K562 (cell line): ENCODE results near the gene IFT122. TPM values are rescaled to one million over a fixed set of nuclear protein-coding genes. Genes with fewer than 3 reads are reported as not detected.

Source experiments
- BDP1 ChIP-seq: IDR thresholded peaks from 3 replicates; pipeline ENCODE4 v1.6.1; 2011; ENCODE audit not compliant: insufficient read length, insufficient read depth
- CBX1 ChIP-seq: sonication (generic); IDR thresholded peaks from 2 replicates; pipeline ENCODE4 v1.6.1; 2016; ENCODE audit warnings: antibody characterized with exemption, low read depth, mild to moderate bottlenecking
- CREB1 ChIP-seq, 2 experiments: sonication (generic) in 1 of 2; formaldehyde crosslinking in 1 of 2; IDR thresholded peaks; 2 replicates each; pipeline versions ENCODE4 v1.6.1 to v1.8.0; 2012 to 2022; ENCODE audit warnings: inconsistent platforms in 1 of 2, mild to moderate bottlenecking in 1 of 2, missing genetic modification reagents in 1 of 2, moderate library complexity in 1 of 2
- ETV6 ChIP-seq, 3 experiments: fragments of 150-350 bp in 1 of 3; sonication (generic) in 1 of 3; formaldehyde crosslinking in 1 of 3; IDR thresholded peaks; 2 replicates each; pipeline versions ENCODE4 v1.6.1 to v1.8.0; 2014 to 2022; ENCODE audit warnings: borderline replicate concordance in 2 of 3, low read depth in 2 of 3, antibody characterized with exemption in 1 of 3, low read length in 1 of 3, mild to moderate bottlenecking in 1 of 3, missing genetic modification reagents in 1 of 3
- EWSR1 ChIP-seq: fragments of 450-650 bp; IDR thresholded peaks from 2 replicates; pipeline ENCODE4 v1.6.1; 2018; ENCODE audit warnings: borderline replicate concordance, mild to moderate bottlenecking, low read depth, moderate library complexity; ENCODE audit not compliant: partially characterized antibody
- EZH2 ChIP-seq: IDR thresholded peaks from 2 replicates; pipeline ENCODE4 v1.6.1; 2012; ENCODE audit warnings: low read depth, mild to moderate bottlenecking, inconsistent platforms, low read length, borderline replicate concordance
- MAZ ChIP-seq, 2 experiments: fragments of 450-650 bp in 1 of 2; sonication (generic) in 1 of 2; formaldehyde crosslinking; IDR thresholded peaks in 1 of 2; conservative IDR thresholded peaks in 1 of 2; 2 replicates each; pipeline versions ENCODE4 v1.4.0 to v1.5.0; 2020; ENCODE audit warnings: mild to moderate bottlenecking in 1 of 2, missing genetic modification reagents in 1 of 2
- NR1H2 ChIP-seq: sonication (generic); formaldehyde crosslinking; IDR thresholded peaks from 2 replicates; pipeline ENCODE4 v1.4.0; 2020; ENCODE audit warnings: mild to moderate bottlenecking, missing genetic modification reagents
- POLR2G ChIP-seq: fragments of 200-400 bp; formaldehyde crosslinking; IDR thresholded peaks from 2 replicates; pipeline ENCODE4 v1.6.1; 2017; ENCODE audit warnings: low read depth, mild to moderate bottlenecking, antibody characterized with exemption, low read length, moderate library complexity
- RBBP5 ChIP-seq: fragments of 200-600 bp; sonication (generic); IDR thresholded peaks from 2 replicates; pipeline ENCODE4 v1.6.1; 2012; ENCODE audit warnings: borderline replicate concordance, mild to moderate bottlenecking, low read length, control low read depth, inconsistent platforms; ENCODE audit not compliant: insufficient read depth, poor library complexity, severe bottlenecking
- TRIM28 ChIP-seq: fragments of 450-650 bp; IDR thresholded peaks from 2 replicates; pipeline ENCODE4 v1.6.1; 2017
- XRCC3 ChIP-seq: fragments of 450-650 bp; IDR thresholded peaks from 2 replicates; pipeline ENCODE4 v1.6.1; 2017; ENCODE audit warnings: mild to moderate bottlenecking, moderate library complexity
- ZEB2 ChIP-seq: fragments of 450-650 bp; IDR thresholded peaks from 2 replicates; pipeline ENCODE4 v1.6.1; 2016
- ZNF24 ChIP-seq: fragments of 450-650 bp; IDR thresholded peaks from 2 replicates; pipeline ENCODE4 v1.6.1; 2016
- ZNF324 ChIP-seq: fragments of 250-450 bp; sonication (Bioruptor Pico); IDR thresholded peaks from 2 replicates; pipeline ENCODE4 v1.4.0; 2020; ENCODE audit warnings: mild to moderate bottlenecking
- ZNF583 ChIP-seq: fragments of 250-450 bp; sonication (Bioruptor Pico); IDR thresholded peaks from 2 replicates; pipeline ENCODE4 v1.4.0; 2020
- ZNF76 ChIP-seq: fragments of 250-450 bp; sonication (Bioruptor Pico); IDR thresholded peaks from 2 replicates; pipeline ENCODE4 v1.4.0; 2020; ENCODE audit warnings: mild to moderate bottlenecking, moderate library complexity, borderline replicate concordance
- polyA plus RNA-seq, 8 experiments: library from polyadenylated mRNA; depleted of rRNA in 4 of 8; stranded (reverse) in 5 of 8; unstranded in 3 of 8; fragments of >200 nt; fragmentation: Nextera tagmentation in 2 of 8; fragmentation: Illumina TruSeq in 1 of 8; extraction: Ambion mirVana in 2 of 8; extraction: Trizol in 1 of 8; gene quantifications; 2 replicates each; pipeline versions ENCODE4 v1.2.1 to v1.2.3, GENCODE V29; 2011 to 2014; ENCODE audit warnings: inconsistent platforms in 1 of 8, missing spikeins in 1 of 8
- total RNA-seq, 7 experiments: library from RNA; depleted of rRNA in 6 of 7; stranded (reverse); fragments of >200 nt in 6 of 7; fragmentation: Illumina TruSeq in 2 of 7; extraction: Trizol in 2 of 7; gene quantifications; 2 replicates each; pipeline versions ENCODE4 v1.2.1 to v1.2.3, GENCODE V29; 2011 to 2021; ENCODE audit warnings: low replicate concordance in 1 of 7
- TF ChIP-seq, protein P1 (sequence below): sonication (generic); formaldehyde crosslinking; IDR thresholded peaks from 2 replicates; pipeline ENCODE4 v1.8.0; 2022; ENCODE audit warnings: missing genetic modification reagents, mild to moderate bottlenecking, moderate library complexity, borderline replicate concordance
- TF ChIP-seq, protein P2 (sequence below): fragments of 450-650 bp; formaldehyde crosslinking; IDR thresholded peaks from 2 replicates; pipeline ENCODE4 v1.4.0; 2020; ENCODE audit warnings: mild to moderate bottlenecking, moderate library complexity
- TF ChIP-seq, protein P3 (sequence below): fragments of 250-450 bp; sonication (Bioruptor Pico); IDR thresholded peaks from 2 replicates; pipeline ENCODE4 v1.4.0; 2020; ENCODE audit warnings: borderline replicate concordance
- TF ChIP-seq, protein P4 (sequence below): sonication (generic); formaldehyde crosslinking; IDR thresholded peaks from 2 replicates; pipeline ENCODE4 v1.8.0; 2022; ENCODE audit warnings: mild to moderate bottlenecking, missing genetic modification reagents

IFT122 gene
- total and polyA plus RNA-seq, 9 of the 15 experiments (the other 6 are each of a cell fraction or from before 2014, with no cell fraction given): 2.4 to 11.5 (median 7.7) TPM

DNA sequence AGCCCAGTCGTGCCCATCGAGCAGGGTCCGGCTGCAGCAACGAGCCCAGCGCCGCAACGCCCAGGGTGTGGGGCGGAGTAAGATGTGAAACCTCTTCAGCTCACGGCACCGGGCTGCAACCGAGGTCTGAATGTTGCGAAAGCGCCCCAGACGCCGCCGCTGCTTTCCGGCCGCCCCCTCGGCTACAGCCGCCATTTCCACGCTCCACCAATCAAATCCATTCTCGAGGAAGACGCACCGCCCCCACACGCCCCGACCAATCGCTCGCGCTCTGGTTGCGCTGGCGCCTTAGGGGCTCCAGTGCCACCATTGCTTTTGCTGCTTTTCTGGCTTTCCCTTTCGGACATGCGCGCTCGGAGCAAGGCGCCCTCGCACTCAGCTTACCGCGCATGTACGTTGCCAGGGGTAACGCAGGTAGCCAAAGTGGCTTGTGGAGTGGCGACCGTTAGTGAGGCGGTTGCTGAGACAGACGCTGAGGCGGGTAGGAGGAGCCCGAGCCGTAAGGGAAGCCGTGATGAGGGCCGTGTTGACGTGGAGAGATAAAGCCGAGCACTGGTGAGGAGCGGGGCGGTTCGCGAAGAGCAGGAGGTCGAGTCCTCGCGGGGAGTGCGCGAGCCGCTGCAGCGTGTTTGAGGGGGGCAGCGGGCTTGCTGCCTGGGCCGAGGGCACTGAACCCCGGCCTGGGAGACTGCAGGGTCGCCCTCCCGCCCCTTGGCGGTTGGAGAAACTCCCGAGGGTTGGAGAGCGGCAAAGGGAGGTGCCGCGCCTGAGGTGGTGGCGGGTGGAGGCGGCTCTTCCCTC is at the start of gene IFT122, which contains the start of gene MBD4 (continued):
- TF ChIP-seq, protein P1, sequence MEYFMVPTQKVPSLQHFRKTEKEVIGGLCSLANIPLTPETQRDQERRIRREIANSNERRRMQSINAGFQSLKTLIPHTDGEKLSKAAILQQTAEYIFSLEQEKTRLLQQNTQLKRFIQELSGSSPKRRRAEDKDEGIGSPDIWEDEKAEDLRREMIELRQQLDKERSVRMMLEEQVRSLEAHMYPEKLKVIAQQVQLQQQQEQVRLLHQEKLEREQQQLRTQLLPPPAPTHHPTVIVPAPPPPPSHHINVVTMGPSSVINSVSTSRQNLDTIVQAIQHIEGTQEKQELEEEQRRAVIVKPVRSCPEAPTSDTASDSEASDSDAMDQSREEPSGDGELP: peak; percentile 72; the same call in 1 of the 2 replicates
- no peak for TF ChIP-seq ZEB2
- TF ChIP-seq ZNF324 (CRISPR knock-in tag): no peak
- no peak for TF ChIP-seq NR1H2 (CRISPR knock-in tag)
- peak; percentile 96 for TF ChIP-seq POLR2G
- 0 out of 2 replicates have a peak, but pooled peaks have one; percentile 14 for TF ChIP-seq ZNF24
- TF ChIP-seq ETV6 (IDR thresholded peaks at IDR 0.05; ENCODE audit: borderline replicate concordance in 1 of 2, low read depth in 2 of 2, low read length in 1 of 2): no peak
- TF ChIP-seq ETV6 (CRISPR knock-in tag; IDR thresholded peaks at IDR 0.05; ENCODE audit: borderline replicate concordance): no peak
- TF ChIP-seq, protein P2, sequence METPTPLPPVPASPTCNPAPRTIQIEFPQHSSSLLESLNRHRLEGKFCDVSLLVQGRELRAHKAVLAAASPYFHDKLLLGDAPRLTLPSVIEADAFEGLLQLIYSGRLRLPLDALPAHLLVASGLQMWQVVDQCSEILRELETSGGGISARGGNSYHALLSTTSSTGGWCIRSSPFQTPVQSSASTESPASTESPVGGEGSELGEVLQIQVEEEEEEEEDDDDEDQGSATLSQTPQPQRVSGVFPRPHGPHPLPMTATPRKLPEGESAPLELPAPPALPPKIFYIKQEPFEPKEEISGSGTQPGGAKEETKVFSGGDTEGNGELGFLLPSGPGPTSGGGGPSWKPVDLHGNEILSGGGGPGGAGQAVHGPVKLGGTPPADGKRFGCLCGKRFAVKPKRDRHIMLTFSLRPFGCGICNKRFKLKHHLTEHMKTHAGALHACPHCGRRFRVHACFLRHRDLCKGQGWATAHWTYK (CRISPR knock-in tag): 0 out of 2 replicates have a peak, but pooled peaks have one; percentile 63
- no peak for TF ChIP-seq BDP1
- no peak for TF ChIP-seq ZNF583 (CRISPR knock-in tag)
- TF ChIP-seq XRCC3: no peak
- no peak for TF ChIP-seq EZH2
- TF ChIP-seq, protein P3, sequence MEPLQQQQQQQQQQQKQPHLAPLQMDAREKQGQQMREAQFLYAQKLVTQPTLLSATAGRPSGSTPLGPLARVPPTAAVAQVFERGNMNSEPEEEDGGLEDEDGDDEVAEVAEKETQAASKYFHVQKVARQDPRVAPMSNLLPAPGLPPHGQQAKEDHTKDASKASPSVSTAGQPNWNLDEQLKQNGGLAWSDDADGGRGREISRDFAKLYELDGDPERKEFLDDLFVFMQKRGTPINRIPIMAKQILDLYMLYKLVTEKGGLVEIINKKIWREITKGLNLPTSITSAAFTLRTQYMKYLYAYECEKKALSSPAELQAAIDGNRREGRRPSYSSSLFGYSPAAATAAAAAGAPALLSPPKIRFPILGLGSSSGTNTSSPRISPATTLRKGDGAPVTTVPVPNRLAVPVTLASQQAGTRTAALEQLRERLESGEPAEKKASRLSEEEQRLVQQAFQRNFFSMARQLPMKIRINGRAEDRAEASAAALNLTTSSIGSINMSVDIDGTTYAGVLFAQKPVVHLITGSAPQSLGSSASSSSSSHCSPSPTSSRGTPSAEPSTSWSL (CRISPR knock-in tag): no peak
- TF ChIP-seq TRIM28: no peak; the same call in 1 of the 2 replicates
- peak; percentile 52 to 69 for TF ChIP-seq MAZ (CRISPR knock-in tag; conservative IDR thresholded peaks at IDR 0.05 in 1 of 2, IDR thresholded peaks at IDR 0.05 in 1 of 2)
- TF ChIP-seq CBX1: 0 out of 2 replicates have a peak, but pooled peaks have one; percentile 40
- TF ChIP-seq EWSR1: no peak
- TF ChIP-seq CREB1 (IDR thresholded peaks at IDR 0.05): peak; percentile 66
- peak; percentile 84; the same call in 1 of the 2 replicates for TF ChIP-seq CREB1 (CRISPR knock-in tag; IDR thresholded peaks at IDR 0.05)
- TF ChIP-seq ZNF76 (CRISPR knock-in tag): no peak
- peak; percentile 36 for TF ChIP-seq RBBP5
- TF ChIP-seq, protein P4, sequence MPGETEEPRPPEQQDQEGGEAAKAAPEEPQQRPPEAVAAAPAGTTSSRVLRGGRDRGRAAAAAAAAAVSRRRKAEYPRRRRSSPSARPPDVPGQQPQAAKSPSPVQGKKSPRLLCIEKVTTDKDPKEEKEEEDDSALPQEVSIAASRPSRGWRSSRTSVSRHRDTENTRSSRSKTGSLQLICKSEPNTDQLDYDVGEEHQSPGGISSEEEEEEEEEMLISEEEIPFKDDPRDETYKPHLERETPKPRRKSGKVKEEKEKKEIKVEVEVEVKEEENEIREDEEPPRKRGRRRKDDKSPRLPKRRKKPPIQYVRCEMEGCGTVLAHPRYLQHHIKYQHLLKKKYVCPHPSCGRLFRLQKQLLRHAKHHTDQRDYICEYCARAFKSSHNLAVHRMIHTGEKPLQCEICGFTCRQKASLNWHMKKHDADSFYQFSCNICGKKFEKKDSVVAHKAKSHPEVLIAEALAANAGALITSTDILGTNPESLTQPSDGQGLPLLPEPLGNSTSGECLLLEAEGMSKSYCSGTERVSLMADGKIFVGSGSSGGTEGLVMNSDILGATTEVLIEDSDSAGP (CRISPR knock-in tag): no peak
